Natural killer cell (primary cell): ENCODE results near the gene MDM4. TPM values are rescaled to one million over a fixed set of nuclear protein-coding genes. Genes with fewer than 3 reads are reported as not detected.
"Not testable (repeated sequence)": the region's sequence is repeated elsewhere in the genome, so short reads cannot be mapped to it uniquely, and the experiment has no call there.

Experiments
- ATAC-seq, 3 donors: fragments of 150-1000 bp in 2 of 3; fragments of 200-7000 bp in 1 of 3; cut with Tn5 transposase; 1 replicate in 1 of 3; 2 replicates in 2 of 3; pipeline ENCODE4 v1.10.0; 2021; ENCODE audit warnings: mild to moderate bottlenecking in 2 of 3, moderate library complexity in 2 of 3
- DNase-seq, 2 donors: peaks; one replicate each; pipeline versions ENCODE4 v3.0.0 to v3.0.0-alpha.2; 2013 to 2021; ENCODE audit warnings: mixed read lengths in 1 of 2
- H3K27ac ChIP-seq: one replicate; pipeline ENCODE4 v1.5.1; 2013; ENCODE audit warnings: mild to moderate bottlenecking, low read length
- H3K27me3 ChIP-seq: one replicate; pipeline ENCODE4 v1.6.1; 2013; ENCODE audit warnings: low read length; ENCODE audit not compliant: control insufficient read depth, insufficient read depth
- H3K36me3 ChIP-seq: one replicate; pipeline ENCODE4 v1.6.1; 2013; ENCODE audit warnings: low read length; ENCODE audit not compliant: control insufficient read depth, insufficient read depth
- H3K4me1 ChIP-seq: one replicate; pipeline ENCODE4 v1.6.1; 2013; ENCODE audit warnings: low read length; ENCODE audit not compliant: control insufficient read depth, insufficient read depth
- H3K4me3 ChIP-seq: one replicate; pipeline ENCODE4 v1.5.1; 2013; ENCODE audit warnings: low read length
- H3K9me3 ChIP-seq: one replicate; pipeline ENCODE4 v1.6.1; 2013; ENCODE audit warnings: low read length; ENCODE audit not compliant: control insufficient read depth, insufficient read depth
- H3K27ac Mint-ChIP-seq, 2 donors: one replicate each; pipeline ENCODE4 v1.8.0; 2022; ENCODE audit warnings: mild to moderate bottlenecking in 2 of 2, mixed read lengths in 2 of 2, moderate library complexity in 1 of 2
- H3K27me3 Mint-ChIP-seq, 2 donors: one replicate each; pipeline ENCODE4 v1.8.0; 2022; ENCODE audit warnings: low read depth in 2 of 2, mixed read lengths in 2 of 2
- H3K36me3 Mint-ChIP-seq: one replicate; pipeline ENCODE4 v1.8.0; 2022; ENCODE audit warnings: mixed read lengths
- H3K4me1 Mint-ChIP-seq, 2 donors: one replicate each; pipeline ENCODE4 v1.8.0; 2022; ENCODE audit warnings: mixed read lengths in 2 of 2
- H3K4me3 Mint-ChIP-seq: one replicate; pipeline ENCODE4 v1.8.0; 2022; ENCODE audit warnings: mild to moderate bottlenecking, moderate library complexity, mixed read lengths
- H3K9me3 Mint-ChIP-seq, 2 donors: one replicate each; pipeline ENCODE4 v1.8.0; 2022; ENCODE audit warnings: mixed read lengths in 2 of 2
- WGBS: methylation state at CpG from one replicate; pipeline ENCODE4 v1.1.7; 2013; ENCODE audit warnings: missing lambda C conversion rate; ENCODE audit not compliant: insufficient coverage; 5-methylcytosine and 5-hydroxymethylcytosine counted together
- intact Hi-C: fragments of 100-400 bp; cut with micrococcal nuclease; formaldehyde crosslinking; loops from one replicate; pipeline ENCODE4 v1.14.2; 2022
- total RNA-seq, 4 donors: library from RNA; stranded (reverse); fragments of 120-200 nt in 1 of 4; gene quantifications; one replicate each; pipeline versions ENCODE4 v1.2.3 to v1.2.4, GENCODE V29; 2013 to 2022
- TF ChIP-seq, protein P1 (sequence below): fragments of 200-600 bp; IDR thresholded peaks from one replicate; pipeline ENCODE4 v1.8.0; 2022; ENCODE audit warnings: antibody characterized with exemption

The MDM4 gene
- total RNA-seq, 3 donors from 2014 or later (not counting 1 experiment from before 2014, with no cell fraction given): 295 to 324 (median 296) TPM

DNA sequence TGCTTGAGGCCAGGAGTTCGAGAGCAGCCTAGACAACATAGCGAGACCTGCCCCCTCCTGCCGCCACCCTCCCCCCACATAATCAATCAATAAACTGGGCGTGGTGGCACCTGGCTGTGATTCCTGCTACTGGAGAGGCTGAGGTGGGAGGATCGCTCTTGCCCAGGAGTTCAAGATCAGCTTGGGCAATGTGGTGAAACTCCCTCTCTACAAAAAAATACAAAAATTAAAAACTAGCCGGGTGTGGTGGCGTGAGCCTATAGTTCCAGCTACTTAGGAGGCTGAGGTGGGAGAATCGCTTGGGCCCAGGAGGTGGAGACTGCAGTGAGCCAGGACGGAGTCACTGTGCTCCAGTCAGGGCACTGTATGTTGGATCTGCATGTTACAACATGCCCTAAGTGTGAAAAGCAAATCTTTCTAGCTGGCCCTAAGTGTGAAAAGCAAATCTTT is 7.0 kb upstream of the MDM4 start:
- Histone ChIP-seq H3K4me1 (peaks cover 34% of the 10 kb centered on the region), H3K4me3 (no peak overlapping the region), H3K27me3 (no peaks in the 10 kb centered on the region), H3K9me3 (no peaks in the 10 kb centered on the region), H3K36me3 (no peaks in the 10 kb centered on the region), H3K27ac (no peak overlapping the region)
- ATAC-seq: no peak
- peaks cover 34% of the 10 kb centered on the region in 2 donors for H3K4me1 Mint-ChIP-seq
- intact Hi-C loops: loop anchor here (5.0 kb wide), 1 partner anchor 33 kb away; no protein-coding TSS in a partner anchor
- WGBS: 89% methylated on average over 6 of the region's 9 CpGs
- no peak overlapping the region for H3K4me3 Mint-ChIP-seq
- peaks cover 0 to 2% of the 10 kb centered on the region in 2 donors for H3K9me3 Mint-ChIP-seq
- H3K36me3 Mint-ChIP-seq: peaks cover 15% of the 10 kb centered on the region
- H3K27me3 Mint-ChIP-seq: peaks cover 3 to 12% of the 10 kb centered on the region in 2 donors
- no peak for DNase-seq
- TF ChIP-seq, protein P1, sequence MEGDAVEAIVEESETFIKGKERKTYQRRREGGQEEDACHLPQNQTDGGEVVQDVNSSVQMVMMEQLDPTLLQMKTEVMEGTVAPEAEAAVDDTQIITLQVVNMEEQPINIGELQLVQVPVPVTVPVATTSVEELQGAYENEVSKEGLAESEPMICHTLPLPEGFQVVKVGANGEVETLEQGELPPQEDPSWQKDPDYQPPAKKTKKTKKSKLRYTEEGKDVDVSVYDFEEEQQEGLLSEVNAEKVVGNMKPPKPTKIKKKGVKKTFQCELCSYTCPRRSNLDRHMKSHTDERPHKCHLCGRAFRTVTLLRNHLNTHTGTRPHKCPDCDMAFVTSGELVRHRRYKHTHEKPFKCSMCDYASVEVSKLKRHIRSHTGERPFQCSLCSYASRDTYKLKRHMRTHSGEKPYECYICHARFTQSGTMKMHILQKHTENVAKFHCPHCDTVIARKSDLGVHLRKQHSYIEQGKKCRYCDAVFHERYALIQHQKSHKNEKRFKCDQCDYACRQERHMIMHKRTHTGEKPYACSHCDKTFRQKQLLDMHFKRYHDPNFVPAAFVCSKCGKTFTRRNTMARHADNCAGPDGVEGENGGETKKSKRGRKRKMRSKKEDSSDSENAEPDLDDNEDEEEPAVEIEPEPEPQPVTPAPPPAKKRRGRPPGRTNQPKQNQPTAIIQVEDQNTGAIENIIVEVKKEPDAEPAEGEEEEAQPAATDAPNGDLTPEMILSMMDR: no peak
- no peak overlapping the region for H3K27ac Mint-ChIP-seq

DNA sequence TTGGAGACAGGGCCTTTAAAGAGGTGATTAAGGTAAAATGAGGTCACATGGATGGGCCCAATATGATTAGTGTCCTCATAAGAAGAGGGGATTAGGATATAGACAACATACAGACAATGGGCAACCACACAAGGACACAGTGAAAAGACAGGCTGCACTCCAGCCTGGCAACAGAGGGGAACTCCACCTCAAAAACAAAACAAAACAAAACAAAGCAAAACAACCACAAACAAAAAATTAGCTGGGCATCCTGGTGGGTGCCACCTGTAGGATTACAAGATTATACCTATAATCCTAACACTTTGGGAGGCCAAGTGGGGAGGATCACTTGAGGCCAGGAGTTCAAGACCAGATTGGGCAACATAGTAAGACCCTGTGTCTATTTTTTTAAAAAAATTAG is 4.8 kb upstream of the MDM4 start:
- Mint-ChIP-seq H3K27me3 (peaks cover under 1 to 8% of the 10 kb centered on the region in 2 donors), H3K4me1 (peaks cover 23% of the 10 kb centered on the region in 2 donors), H3K27ac (peak overlapping the region; percentile 69 to 75), H3K9me3 (peaks cover 0 to under 1% of the 10 kb centered on the region in 2 donors), H3K36me3 (peaks cover 10% of the 10 kb centered on the region), H3K4me3 (no peak overlapping the region)
- Histone ChIP-seq H3K36me3 (no peaks in the 10 kb centered on the region), H3K4me1 (peaks cover 39% of the 10 kb centered on the region), H3K27me3 (no peaks in the 10 kb centered on the region), H3K4me3 (no peak overlapping the region), H3K9me3 (no peaks in the 10 kb centered on the region), H3K27ac (peak overlapping the region; percentile 5)
- DNase-seq (peak in 1 of 2 donors; percentile 56), ATAC-seq (no peak)
- intact Hi-C loops: no loop called here
- TF ChIP-seq, protein P1: no peak

DNA sequence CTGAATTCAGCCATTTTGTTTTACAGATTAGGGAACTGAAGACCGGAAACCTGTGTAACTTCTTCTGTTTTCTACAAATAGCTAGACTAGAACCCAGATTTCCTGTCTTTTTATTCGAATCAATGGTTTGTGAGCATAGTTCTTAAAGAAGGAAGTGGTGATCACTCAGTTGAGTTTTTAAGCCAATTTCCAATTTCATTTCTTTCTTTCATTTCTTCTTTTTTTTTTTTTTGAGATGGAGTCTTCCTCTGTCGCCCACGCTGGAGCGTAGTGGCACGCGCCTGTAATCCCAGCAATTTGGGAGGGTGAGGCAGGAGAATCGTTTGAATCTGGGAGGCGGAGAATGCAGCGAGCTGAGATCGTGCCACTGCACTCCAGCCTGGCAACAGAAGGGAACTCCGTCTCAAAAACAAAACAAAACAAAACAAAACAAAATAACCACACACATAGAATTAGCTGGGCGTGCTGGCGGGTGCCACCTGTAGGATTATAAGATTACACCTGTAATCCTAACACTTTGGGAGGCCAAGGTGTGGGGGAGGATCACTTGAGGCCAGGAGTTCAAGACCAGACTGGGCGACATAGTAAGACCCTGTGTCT is 3.0 kb upstream of the MDM4 start:
- TF ChIP-seq, protein P1: no peak
- Histone ChIP-seq H3K9me3 (no peaks in the 10 kb centered on the region), H3K27ac (peak overlapping the region; percentile 84), H3K4me1 (peaks cover 47% of the 10 kb centered on the region), H3K4me3 (peak overlapping the region; percentile 16), H3K36me3 (peaks cover 3% of the 10 kb centered on the region), H3K27me3 (no peaks in the 10 kb centered on the region)
- intact Hi-C loops: no loop called here
- ATAC-seq: peak in 2 of 3 donors; percentile 0 to 3
- 12% methylated on average over 11 of the region's 15 CpGs for WGBS
- no peaks in the 10 kb centered on the region for H3K9me3 Mint-ChIP-seq
- peak in 1 of 2 donors; percentile 83 for DNase-seq
- H3K4me3 Mint-ChIP-seq: peak overlapping the region; percentile 89
- peak overlapping the region in 1 of 2 donors; percentile 97 for H3K27ac Mint-ChIP-seq
- no peaks in the 10 kb centered on the region for H3K27me3 Mint-ChIP-seq
- H3K4me1 Mint-ChIP-seq: peaks cover 13% of the 10 kb centered on the region in 2 donors
- H3K36me3 Mint-ChIP-seq: no peaks in the 10 kb centered on the region

DNA sequence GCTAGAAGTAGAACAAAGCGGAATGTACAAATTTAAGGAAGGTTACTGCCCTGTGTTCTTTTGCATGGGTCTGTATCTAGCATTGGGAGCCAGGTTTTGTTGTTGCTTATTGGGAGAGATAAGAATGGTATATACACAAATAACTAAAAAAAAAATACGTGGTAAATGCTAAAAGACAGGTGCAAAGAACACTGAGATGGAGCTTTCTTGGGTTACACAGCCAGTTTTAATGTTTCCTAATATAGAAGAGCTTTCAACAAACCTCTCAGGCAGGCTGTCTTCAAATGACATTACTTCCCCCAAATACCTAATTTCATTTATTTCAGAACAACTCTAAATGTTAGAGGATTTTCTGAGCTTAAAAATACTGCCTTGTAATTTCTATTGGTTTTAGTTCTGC is 1.4 kb upstream of the MDM4 start:
- 67% methylated on average over 2 of the region's 2 CpGs for WGBS
- TF ChIP-seq, protein P1: no peak
- ATAC-seq (no peak), DNase-seq (no peak)
- Histone ChIP-seq H3K27me3 (no peaks in the 10 kb centered on the region), H3K36me3 (peaks cover 11% of the 10 kb centered on the region), H3K9me3 (no peaks in the 10 kb centered on the region), H3K4me1 (peaks cover 61% of the 10 kb centered on the region), H3K27ac (no peak overlapping the region), H3K4me3 (no peak overlapping the region)
- intact Hi-C loops: no loop called here
- Mint-ChIP-seq H3K4me1 (peaks cover 26 to 29% of the 10 kb centered on the region in 2 donors), H3K36me3 (no peaks in the 10 kb centered on the region), H3K9me3 (no peaks in the 10 kb centered on the region), H3K27ac (peak overlapping the region in 1 of 2 donors; percentile 97), H3K27me3 (no peaks in the 10 kb centered on the region), H3K4me3 (peak overlapping the region; percentile 45)

DNA sequence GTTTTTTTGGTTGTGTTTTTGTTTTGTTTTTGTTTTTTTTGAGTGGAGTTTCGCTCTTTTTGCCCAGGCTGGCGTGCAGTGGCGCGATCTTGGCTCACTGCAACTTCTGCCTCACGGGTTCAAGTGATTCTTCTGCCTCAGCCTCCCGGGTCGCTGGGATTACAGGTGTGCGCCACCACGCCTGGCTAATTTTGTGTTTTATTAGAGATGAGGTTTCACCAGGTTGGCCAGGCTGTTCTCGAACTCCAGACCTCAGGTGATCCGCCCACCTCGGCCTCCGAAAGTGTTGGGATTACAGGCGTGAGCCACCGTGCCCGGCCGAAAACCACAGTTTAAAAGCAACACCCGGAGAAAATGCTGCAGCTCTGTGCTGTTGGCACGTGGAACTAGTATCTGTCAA is 1.2 kb downstream of the MDM4 start:
- H3K27me3 ChIP-seq, H3K27me3 Mint-ChIP-seq, ATAC-seq, intact Hi-C loops, H3K4me3 Mint-ChIP-seq, H3K9me3 Mint-ChIP-seq, DNase-seq, H3K9me3 ChIP-seq, H3K27ac Mint-ChIP-seq, H3K36me3 Mint-ChIP-seq: not testable (repeated sequence)
- peaks cover 49 to 52% of the 10 kb centered on the region in 2 donors for H3K4me1 Mint-ChIP-seq
- peaks cover 75% of the 10 kb centered on the region for H3K4me1 ChIP-seq
- WGBS: 70% methylated on average over 19 of the region's 19 CpGs
- peak overlapping the region; percentile 94 for H3K27ac ChIP-seq
- H3K4me3 ChIP-seq: peak overlapping the region; percentile 76
- H3K36me3 ChIP-seq: peaks cover 11% of the 10 kb centered on the region
